Fibroblast of peridontal ligament (primary cell): ENCODE results near the gene ADCY5.
A peak's percentile ranks its signal among the peaks of the same experiment; 100 is the strongest.

Source experiments
- DNase-seq: peaks from one replicate; pipeline ENCODE4 v3.0.0-alpha.2; 2010; ENCODE audit errors: extremely low read depth

The ADCY5 gene

GRCh38 chr3:123326531-123326930, 122.4 kb downstream of the ADCY5 start:
- DNase-seq, result no peak

- no peak for DNase-seq
Observed at GRCh38 chr3:123325766-123326256, 123.1 kb downstream of the ADCY5 start.

GRCh38 chr3:123324880-123325765, 123.8 kb downstream of the ADCY5 start:
- DNase-seq, result no peak

GRCh38 chr3:123323781-123324180, 125.1 kb downstream of the ADCY5 start:
- DNase-seq, result no peak

GRCh38 chr3:123322866-123323265, 126.0 kb downstream of the ADCY5 start:
- DNase-seq, result no peak

- DNase-seq, result no peak
Observed at GRCh38 chr3:123321806-123322205, 127.1 kb downstream of the ADCY5 start.

GRCh38 chr3:123320221-123320620, 128.7 kb downstream of the ADCY5 start:
- no peak for DNase-seq

- DNase-seq, result no peak
Observed at GRCh38 chr3:123319760-123320159, 129.1 kb downstream of the ADCY5 start.

- DNase-seq, result no peak
Observed at GRCh38 chr3:123318374-123318773, 130.5 kb downstream of the ADCY5 start.

GRCh38 chr3:123317716-123318115, 131.2 kb downstream of the ADCY5 start:
- no peak for DNase-seq

GRCh38 chr3:123315271-123315595, 133.7 kb downstream of the ADCY5 start:
- DNase-seq, result no peak

GRCh38 chr3:123314359-123315270, 134.3 kb downstream of the ADCY5 start:
- DNase-seq, result no peak

GRCh38 chr3:123313889-123314288, 135.0 kb downstream of the ADCY5 start:
- DNase-seq, result no peak

- DNase-seq, result no peak
Observed at GRCh38 chr3:123312331-123313265, 136.3 kb downstream of the ADCY5 start.

- no peak for DNase-seq
Observed at GRCh38 chr3:123311201-123311600, 137.7 kb downstream of the ADCY5 start.

- DNase-seq, result peak; percentile 8
Observed at GRCh38 chr3:123310741-123311140, 138.1 kb downstream of the ADCY5 start.

- DNase-seq, result no peak
Observed at GRCh38 chr3:123310186-123310585, 138.7 kb downstream of the ADCY5 start.

GRCh38 chr3:123307064-123307463, 141.8 kb downstream of the ADCY5 start:
- no peak for DNase-seq

GRCh38 chr3:123305192-123305591, 143.7 kb downstream of the ADCY5 start:
- no peak for DNase-seq

GRCh38 chr3:123303976-123304560, 144.8 kb downstream of the ADCY5 start:
- DNase-seq, result no peak

- DNase-seq, result no peak
Observed at GRCh38 chr3:123302961-123303360, 145.9 kb downstream of the ADCY5 start.
